H1 (cell line): ENCODE measurements around the gene DCTD. TPM values are rescaled to one million over a fixed set of nuclear protein-coding genes. Genes with fewer than 3 reads are reported as not detected.

Source experiments
- CTCF ChIA-PET: fragments of 300-600 bp; sonication (Branson Sonifier 250); formaldehyde crosslinking; loops from one replicate; lab custom pipeline; 2021; ENCODE audit not compliant: partially characterized antibody; lab: Charles Lee
- POLR2A ChIA-PET: fragments of 300-600 bp; sonication (Branson Sonifier 250); formaldehyde crosslinking; loops from one replicate; lab custom pipeline; 2021; ENCODE audit warnings: inconsistent platforms; ENCODE audit not compliant: partially characterized antibody; lab: Charles Lee
- DNase-seq, 2 experiments: peaks; one replicate each; pipeline versions ENCODE4 v3.0.0 to v3.0.0-alpha.2; 2010 to 2022; ENCODE audit warnings: low spot score in 2 of 2, low read depth in 1 of 2, mixed read lengths in 1 of 2
- FAIRE-seq: peaks from 2 replicates; lab custom pipeline; 2011; peaks lifted over from hg19 to GRCh38; lab: Jason Lieb, UNC
- H2AFZ ChIP-seq: 2 replicates; pipeline ENCODE4 v1.8.1; 2012; ENCODE audit warnings: low read length, inconsistent platforms
- H2AK5ac ChIP-seq: 2 replicates; pipeline ENCODE4 v1.6.1; 2013; ENCODE audit warnings: low read depth, low read length
- H2BK120ac ChIP-seq: replicated peaks from 2 replicates; pipeline ENCODE3; 2013; ENCODE audit warnings: low read depth, low read length, inconsistent platforms
- H2BK12ac ChIP-seq: 2 replicates; pipeline ENCODE4 v1.6.1; 2013; ENCODE audit warnings: low read depth, low read length
- H2BK15ac ChIP-seq: 2 replicates; pipeline ENCODE4 v1.6.1; 2013; ENCODE audit warnings: low read length
- H2BK20ac ChIP-seq: 2 replicates; pipeline ENCODE4 v1.6.1; 2013; ENCODE audit warnings: low read length
- H2BK5ac ChIP-seq: 2 replicates; pipeline ENCODE4 v1.6.1; 2013; ENCODE audit warnings: low read depth, low read length
- H3K14ac ChIP-seq: 2 replicates; pipeline ENCODE4 v1.6.1; 2013; ENCODE audit warnings: inconsistent platforms; ENCODE audit not compliant: insufficient read length
- H3K18ac ChIP-seq: 2 replicates; pipeline ENCODE4 v1.6.1; 2013; ENCODE audit warnings: low read length; ENCODE audit errors: extremely low read depth
- H3K23ac ChIP-seq: 2 replicates; pipeline ENCODE4 v1.6.1; 2013; ENCODE audit warnings: inconsistent platforms; ENCODE audit not compliant: insufficient read length
- H3K23me2 ChIP-seq: 2 replicates; pipeline ENCODE4 v1.6.1; 2013; ENCODE audit warnings: low read depth, low read length
- H3K27ac ChIP-seq: 2 replicates; pipeline ENCODE4 v1.6.1; 2011; ENCODE audit warnings: low read depth, low read length, inconsistent platforms
- H3K27me3 ChIP-seq, 4 experiments: replicated peaks in 1 of 4; 1 replicate in 1 of 4; 2 replicates in 3 of 4; pipeline versions ENCODE4 v1.6.1 to v1.8.1; 2011 to 2013; ENCODE audit warnings: low read length in 3 of 4, mild to moderate bottlenecking in 3 of 4, inconsistent platforms in 2 of 4, mixed read lengths in 2 of 4, moderate library complexity in 1 of 4; ENCODE audit not compliant: control insufficient read depth in 3 of 4, insufficient read depth in 3 of 4; ENCODE audit errors: extremely low read depth in 1 of 4
- H3K36me3 ChIP-seq, 4 experiments: 2 replicates each; pipeline versions ENCODE4 v1.6.1 to v1.8.1; 2011 to 2013; ENCODE audit warnings: mild to moderate bottlenecking in 4 of 4, low read length in 3 of 4, moderate library complexity in 2 of 4, control low read depth in 1 of 4, inconsistent platforms in 1 of 4; ENCODE audit not compliant: insufficient read depth in 4 of 4, control insufficient read depth in 2 of 4
- H3K4ac ChIP-seq: replicated peaks from 2 replicates; pipeline ENCODE3; 2013; ENCODE audit warnings: low read length, low read depth, mixed read lengths, inconsistent platforms; ENCODE audit not compliant: insufficient read length
- H3K4me1 ChIP-seq, 4 experiments: replicated peaks in 1 of 4; 1 replicate in 1 of 4; 2 replicates in 3 of 4; pipeline versions ENCODE4 v1.6.1 to v1.8.1; 2011 to 2013; ENCODE audit warnings: low read length in 3 of 4, inconsistent platforms in 2 of 4, mixed read lengths in 1 of 4; ENCODE audit not compliant: insufficient read depth in 4 of 4, control insufficient read depth in 3 of 4
- H3K4me2 ChIP-seq, 2 experiments: 2 replicates each; pipeline versions ENCODE4 v1.6.1 to v1.8.1; 2011 to 2013; ENCODE audit warnings: low read depth in 2 of 2, low read length in 2 of 2, control low read depth in 1 of 2, inconsistent platforms in 1 of 2, mild to moderate bottlenecking in 1 of 2; ENCODE audit not compliant: insufficient read depth in 1 of 2
- H3K4me3 ChIP-seq, 4 experiments: fragments of 200-600, 300-600 bp in 1 of 4; sonication (generic), shearing (Covaris generic), sonication (Bioruptor Twin) in 1 of 4; 2 replicates each; pipeline versions ENCODE4 v1.5.1 to v1.8.1; 2011 to 2016; ENCODE audit warnings: low read length in 4 of 4, low read depth in 3 of 4, control low read depth in 2 of 4, inconsistent platforms in 2 of 4, mild to moderate bottlenecking in 2 of 4, mixed read lengths in 1 of 4, moderate library complexity in 1 of 4; ENCODE audit not compliant: insufficient read depth in 2 of 4; ENCODE audit errors: extremely low read depth in 1 of 4
- H3K56ac ChIP-seq: replicated peaks from 2 replicates; pipeline ENCODE3; 2013; ENCODE audit warnings: low read depth, mild to moderate bottlenecking, mixed read lengths, low read length, inconsistent platforms; ENCODE audit not compliant: insufficient read length
- H3K79me1 ChIP-seq: 2 replicates; pipeline ENCODE4 v1.6.1; 2013; ENCODE audit warnings: low read depth, low read length, control low read depth
- H3K79me2 ChIP-seq, 2 experiments: 2 replicates each; pipeline versions ENCODE4 v1.6.1 to v1.8.1; 2012 to 2013; ENCODE audit warnings: low read length in 2 of 2, mild to moderate bottlenecking in 2 of 2, inconsistent platforms in 1 of 2; ENCODE audit not compliant: insufficient read depth in 2 of 2, control insufficient read depth in 1 of 2
- H3K9ac ChIP-seq, 4 experiments: replicated peaks in 1 of 4; 1 replicate in 1 of 4; 2 replicates in 3 of 4; pipeline versions ENCODE4 v1.6.1 to v1.8.1; 2011 to 2013; ENCODE audit warnings: low read depth in 3 of 4, low read length in 3 of 4, control low read depth in 2 of 4, mild to moderate bottlenecking in 2 of 4, moderate library complexity in 2 of 4, inconsistent platforms in 1 of 4; ENCODE audit errors: extremely low read depth in 1 of 4
- H3K9me3 ChIP-seq, 2 experiments: 2 replicates each; pipeline versions ENCODE4 v1.6.1 to v1.8.1; 2012 to 2013; ENCODE audit warnings: mild to moderate bottlenecking in 2 of 2, moderate library complexity in 2 of 2, control low read depth in 1 of 2, inconsistent platforms in 1 of 2, low read depth in 1 of 2, low read length in 1 of 2, mixed read lengths in 1 of 2; ENCODE audit not compliant: insufficient read depth in 2 of 2
- H4K20me1 ChIP-seq, 2 experiments: replicated peaks in 1 of 2; 2 replicates each; pipeline versions ENCODE3 to v1.8.1; 2011 to 2013; ENCODE audit warnings: inconsistent platforms in 2 of 2, low read length in 2 of 2, mild to moderate bottlenecking in 1 of 2; ENCODE audit not compliant: insufficient read depth in 2 of 2, control insufficient read depth in 1 of 2
- H4K5ac ChIP-seq: 2 replicates; pipeline ENCODE4 v1.6.1; 2013; ENCODE audit warnings: low read length, low read depth, mixed read lengths, inconsistent platforms; ENCODE audit not compliant: insufficient read length
- H4K8ac ChIP-seq: 2 replicates; pipeline ENCODE4 v1.8.0; 2013; ENCODE audit warnings: mild to moderate bottlenecking, moderate library complexity, low read length, inconsistent platforms; ENCODE audit not compliant: insufficient read depth; ENCODE audit errors: extremely low read depth
- H4K91ac ChIP-seq: replicated peaks from 2 replicates; pipeline ENCODE3; 2013; ENCODE audit warnings: low read length, mixed read lengths, inconsistent platforms; ENCODE audit not compliant: insufficient read length
- BACH1 ChIP-seq: IDR thresholded peaks from 2 replicates; pipeline ENCODE4 v1.6.1; 2012; ENCODE audit warnings: low read length, improper control_type of control experiment
- CHD2 ChIP-seq: IDR thresholded peaks from 2 replicates; pipeline ENCODE4 v1.6.1; 2012; ENCODE audit warnings: low read length, improper control_type of control experiment
- EGR1 ChIP-seq: IDR thresholded peaks from 2 replicates; pipeline ENCODE4 v1.6.1; 2011; ENCODE audit warnings: low read depth, low read length, borderline replicate concordance
- KDM1A ChIP-seq: fragments of 200-600, 300-600 bp; sonication (generic); IDR thresholded peaks from 2 replicates; pipeline ENCODE4 v1.7.1; 2016; ENCODE audit warnings: mild to moderate bottlenecking, low read length, borderline replicate concordance
- POLR2A ChIP-seq, 2 experiments: IDR thresholded peaks; 1 replicate in 1 of 2; 2 replicates in 1 of 2; pipeline ENCODE4 v1.6.1; 2011; ENCODE audit warnings: low read depth in 2 of 2, low read length in 2 of 2, mild to moderate bottlenecking in 2 of 2; ENCODE audit errors: control extremely low read depth in 1 of 2
- SAP30 ChIP-seq: fragments of 300-600 bp; sonication (generic); IDR thresholded peaks from 2 replicates; pipeline ENCODE4 v1.7.1; 2012; ENCODE audit warnings: low read length, moderate library complexity, mild to moderate bottlenecking, inconsistent platforms; ENCODE audit not compliant: insufficient read depth, insufficient replicate concordance
- SIN3A ChIP-seq, 2 experiments: IDR thresholded peaks in 1 of 2; conservative IDR thresholded peaks in 1 of 2; 2 replicates each; pipeline ENCODE4 v1.6.1; 2011 to 2012; ENCODE audit warnings: low read length in 2 of 2, improper control_type of control experiment in 1 of 2, low read depth in 1 of 2, mild to moderate bottlenecking in 1 of 2
- SP2 ChIP-seq: IDR thresholded peaks from 2 replicates; pipeline ENCODE4 v1.6.1; 2012; ENCODE audit warnings: mild to moderate bottlenecking, low read length, inconsistent platforms
- TBP ChIP-seq: IDR thresholded peaks from 2 replicates; pipeline ENCODE4 v1.6.1; 2011; ENCODE audit warnings: low read depth, low read length, improper control_type of control experiment
- TCF12 ChIP-seq: IDR thresholded peaks from 2 replicates; pipeline ENCODE4 v1.6.1; 2011; ENCODE audit warnings: low read depth, mild to moderate bottlenecking, low read length
- WGBS, 2 experiments: shearing (Covaris generic) in 1 of 2; methylation state at CpG; one replicate each; pipeline versions ENCODE4 v1.1.6 to v1.1.7; 2013 to 2015; ENCODE audit warnings: low lambda C conversion rate in 2 of 2, mixed read lengths in 2 of 2, inconsistent platforms in 1 of 2, low coverage in 1 of 2, missing lambda C conversion rate in 1 of 2; ENCODE audit not compliant: insufficient replicate concordance in 2 of 2, insufficient coverage in 1 of 2, insufficient read length in 1 of 2; ENCODE audit errors: extremely low coverage in 1 of 2, missing lambda C conversion rate in 1 of 2; 5-methylcytosine and 5-hydroxymethylcytosine counted together
- polyA plus RNA-seq, 7 experiments: library from polyadenylated mRNA; depleted of rRNA in 3 of 7; stranded (reverse) in 5 of 7; unstranded in 2 of 7; fragments of >200 nt in 5 of 7; fragments of 200-250 nt in 2 of 7; gene quantifications; 1 replicate in 5 of 7; 2 replicates in 1 of 7; 4 replicates in 1 of 7; pipeline versions ENCODE4 v1.2.1 to v1.2.3, GENCODE V29; 2011 to 2013; ENCODE audit warnings: missing spikeins in 2 of 7, mixed read lengths in 2 of 7
- total RNA-seq: library from RNA; stranded (reverse); fragmentation: NEBNext Ultra II Directional; extraction: Animal tissue kit (Norgen Biotek cat#: 25700); gene quantifications from 2 replicates; pipeline ENCODE4 v1.2.1, GENCODE V29; 2021
- TF ChIP-seq, protein P1 (sequence below): IDR thresholded peaks from 2 replicates; pipeline ENCODE4 v1.6.1; 2012; ENCODE audit warnings: inconsistent platforms
- TF ChIP-seq, protein P2 (sequence below): IDR thresholded peaks from 2 replicates; pipeline ENCODE4 v1.6.1; 2011; ENCODE audit warnings: low read depth, mild to moderate bottlenecking, low read length; ENCODE audit not compliant: insufficient read depth
- TF ChIP-seq, protein P3 (sequence below): IDR thresholded peaks from 2 replicates; pipeline ENCODE4 v1.6.1; 2012; ENCODE audit warnings: inconsistent platforms

The DCTD gene
- total and polyA plus RNA-seq, 2 of the 8 experiments (the other 6 are each of a cell fraction or from before 2014, with no cell fraction given), result 60.2 to 69.5 TPM

DNA sequence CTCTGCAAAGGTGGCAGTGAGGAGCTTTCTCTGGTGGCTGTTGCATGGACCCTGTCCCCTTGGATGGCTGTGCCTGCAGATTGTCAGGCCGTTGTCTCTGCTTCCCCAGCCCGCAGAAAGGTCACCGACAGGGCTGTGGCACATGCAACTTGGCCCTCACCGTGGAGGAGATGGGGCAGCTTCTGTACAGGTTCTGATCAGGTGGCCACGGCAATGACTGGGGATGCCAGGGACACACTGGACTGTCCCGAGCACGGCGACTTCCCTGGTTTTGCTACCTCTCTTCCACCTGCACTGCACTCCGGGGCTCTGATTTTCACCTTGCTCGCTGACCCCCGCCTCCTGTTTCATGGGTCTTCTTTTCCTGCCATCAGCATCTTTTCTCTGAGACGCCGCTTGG lies 43.5 kb downstream of the DCTD start:
- Histone ChIP-seq H4K20me1 (no peaks in the 10 kb centered on the region), H2AFZ (no peak overlapping the region), H2AK5ac (no peak overlapping the region), H3K27me3 (no peaks in the 10 kb centered on the region; a peak in 1 of 7 replicates), H3K23me2 (no peaks in the 10 kb centered on the region), H3K27ac (no peak overlapping the region), H2BK15ac (no peak overlapping the region), H3K79me2 (no peaks in the 10 kb centered on the region), H2BK120ac (no peak overlapping the region), H3K9ac (no peak overlapping the region), H3K36me3 (no peaks in the 10 kb centered on the region), H3K14ac (no peak overlapping the region), H3K4me2 (no peak overlapping the region), H3K9me3 (no peaks in the 10 kb centered on the region), H3K18ac (no peak overlapping the region), H2BK20ac (no peak overlapping the region), H4K5ac (no peak overlapping the region), H4K91ac (no peak overlapping the region), H2BK5ac (no peak overlapping the region), H3K4ac (no peak overlapping the region), H3K4me3 (no peak overlapping the region), H3K79me1 (no peaks in the 10 kb centered on the region), H3K4me1 (no peaks in the 10 kb centered on the region), H3K56ac (no peak overlapping the region), H2BK12ac (no peak overlapping the region), H3K23ac (no peak overlapping the region), H4K8ac (no peak overlapping the region)
- 97% methylated on average over 13 of the region's 13 CpGs; no CpG with 5 or more reads in 1 of the 2 experiments for WGBS, 2 experiments
- CTCF ChIA-PET, result interaction anchor here (0.7 to 1.4 kb wide), 4 partner anchors 8 to 65 kb away, joined by 3 to 4 read pairs (median 3); no protein-coding TSS in a partner anchor
- no peak for DNase-seq
- POLR2A ChIA-PET, result interaction anchor here (1.0 kb wide), 1 partner anchor 9 kb away, joined by 3 read pairs; no protein-coding TSS in a partner anchor
- no peak for FAIRE-seq
- TF ChIP-seq SIN3A (conservative IDR thresholded peaks at IDR 0.05 in 1 of 2, IDR thresholded peaks at IDR 0.05 in 1 of 2; ENCODE audit: low read depth in 1 of 2, low read length in 2 of 2), result no peak
- TF ChIP-seq POLR2A (IDR thresholded peaks at IDR 0.05; ENCODE audit: control extremely low read depth in 1 of 2, low read depth in 2 of 2, low read length in 2 of 2), result no peak
- TF ChIP-seq CHD2, result no peak
- TF ChIP-seq SAP30, result no peak
- TF ChIP-seq, protein P1, sequence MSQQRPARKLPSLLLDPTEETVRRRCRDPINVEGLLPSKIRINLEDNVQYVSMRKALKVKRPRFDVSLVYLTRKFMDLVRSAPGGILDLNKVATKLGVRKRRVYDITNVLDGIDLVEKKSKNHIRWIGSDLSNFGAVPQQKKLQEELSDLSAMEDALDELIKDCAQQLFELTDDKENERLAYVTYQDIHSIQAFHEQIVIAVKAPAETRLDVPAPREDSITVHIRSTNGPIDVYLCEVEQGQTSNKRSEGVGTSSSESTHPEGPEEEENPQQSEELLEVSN, result no peak
- TF ChIP-seq TCF12, result no peak
- no peak for TF ChIP-seq SP2
- TF ChIP-seq, protein P2, sequence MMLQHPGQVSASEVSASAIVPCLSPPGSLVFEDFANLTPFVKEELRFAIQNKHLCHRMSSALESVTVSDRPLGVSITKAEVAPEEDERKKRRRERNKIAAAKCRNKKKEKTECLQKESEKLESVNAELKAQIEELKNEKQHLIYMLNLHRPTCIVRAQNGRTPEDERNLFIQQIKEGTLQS, result no peak
- no peak for TF ChIP-seq BACH1
- no peak for TF ChIP-seq TBP
- TF ChIP-seq EGR1, result no peak
- TF ChIP-seq, protein P3, sequence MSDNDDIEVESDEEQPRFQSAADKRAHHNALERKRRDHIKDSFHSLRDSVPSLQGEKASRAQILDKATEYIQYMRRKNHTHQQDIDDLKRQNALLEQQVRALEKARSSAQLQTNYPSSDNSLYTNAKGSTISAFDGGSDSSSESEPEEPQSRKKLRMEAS, result no peak
- TF ChIP-seq KDM1A, result no peak
